Glutamatergic neuron (in vitro differentiated cells): Measurements from ENCODE around the gene ETV6. TPM values are rescaled to one million over a fixed set of nuclear protein-coding genes. Genes with fewer than 3 reads are reported as not detected.

Source experiments
- DNase-seq: peaks from one replicate; pipeline ENCODE4 v3.0.0; 2022
- H3K27ac Mint-ChIP-seq: one replicate; pipeline ENCODE4 v1.8.0; 2020; ENCODE audit warnings: mild to moderate bottlenecking, mixed read lengths, inconsistent platforms; ENCODE audit not compliant: unreplicated experiment
- H3K27me3 Mint-ChIP-seq: one replicate; pipeline ENCODE4 v1.8.0; 2020; ENCODE audit warnings: mild to moderate bottlenecking, moderate library complexity, mixed read lengths, inconsistent platforms; ENCODE audit not compliant: unreplicated experiment
- H3K36me3 Mint-ChIP-seq: one replicate; pipeline ENCODE4 v1.8.0; 2020; ENCODE audit warnings: mild to moderate bottlenecking, mixed read lengths, inconsistent platforms; ENCODE audit not compliant: unreplicated experiment
- H3K4me1 Mint-ChIP-seq: one replicate; pipeline ENCODE4 v1.8.0; 2020; ENCODE audit warnings: mild to moderate bottlenecking, low read depth, mixed read lengths, inconsistent platforms; ENCODE audit not compliant: unreplicated experiment
- H3K4me3 Mint-ChIP-seq: one replicate; pipeline ENCODE4 v1.8.0; 2020; ENCODE audit warnings: mild to moderate bottlenecking, mixed read lengths, inconsistent platforms; ENCODE audit not compliant: unreplicated experiment
- H3K9me3 Mint-ChIP-seq: one replicate; pipeline ENCODE4 v1.8.0; 2020; ENCODE audit warnings: mild to moderate bottlenecking, moderate library complexity, mixed read lengths, inconsistent platforms; ENCODE audit not compliant: unreplicated experiment
- total RNA-seq: library from RNA; stranded (reverse); fragmentation: NEBNext Ultra II Directional; extraction: Animal tissue kit (Norgen Biotek cat#: 25700); gene quantifications from one replicate; pipeline ENCODE4 v1.2.1, GENCODE V29; 2021; ENCODE audit not compliant: unreplicated experiment
- TF ChIP-seq, protein P1 (sequence below): fragments of 200-600 bp; sonication (generic); IDR thresholded peaks from one replicate; pipeline ENCODE4 v1.5.0; 2021; ENCODE audit not compliant: partially characterized antibody, unreplicated experiment

Gene ETV6
- total RNA-seq, 1 donor from 2014 or later, result 10.1 TPM

GRCh38 chr12:11755302-11755930 is 105.9 kb downstream of the ETV6 start:
- peaks cover 2% of the 10 kb centered on the region for H3K27me3 Mint-ChIP-seq
- TF ChIP-seq, protein P1, sequence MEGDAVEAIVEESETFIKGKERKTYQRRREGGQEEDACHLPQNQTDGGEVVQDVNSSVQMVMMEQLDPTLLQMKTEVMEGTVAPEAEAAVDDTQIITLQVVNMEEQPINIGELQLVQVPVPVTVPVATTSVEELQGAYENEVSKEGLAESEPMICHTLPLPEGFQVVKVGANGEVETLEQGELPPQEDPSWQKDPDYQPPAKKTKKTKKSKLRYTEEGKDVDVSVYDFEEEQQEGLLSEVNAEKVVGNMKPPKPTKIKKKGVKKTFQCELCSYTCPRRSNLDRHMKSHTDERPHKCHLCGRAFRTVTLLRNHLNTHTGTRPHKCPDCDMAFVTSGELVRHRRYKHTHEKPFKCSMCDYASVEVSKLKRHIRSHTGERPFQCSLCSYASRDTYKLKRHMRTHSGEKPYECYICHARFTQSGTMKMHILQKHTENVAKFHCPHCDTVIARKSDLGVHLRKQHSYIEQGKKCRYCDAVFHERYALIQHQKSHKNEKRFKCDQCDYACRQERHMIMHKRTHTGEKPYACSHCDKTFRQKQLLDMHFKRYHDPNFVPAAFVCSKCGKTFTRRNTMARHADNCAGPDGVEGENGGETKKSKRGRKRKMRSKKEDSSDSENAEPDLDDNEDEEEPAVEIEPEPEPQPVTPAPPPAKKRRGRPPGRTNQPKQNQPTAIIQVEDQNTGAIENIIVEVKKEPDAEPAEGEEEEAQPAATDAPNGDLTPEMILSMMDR, result no peak

GRCh38 chr12:11756022-11756421 is 106.5 kb downstream of the ETV6 start:
- TF ChIP-seq, protein P1, result no peak
- Mint-ChIP-seq H3K4me1 (peaks cover 2% of the 10 kb centered on the region), H3K4me3 (no peak overlapping the region), H3K27ac (no peak overlapping the region), H3K36me3 (no peaks in the 10 kb centered on the region), H3K27me3 (peaks cover 2% of the 10 kb centered on the region), H3K9me3 (peaks cover 1% of the 10 kb centered on the region)
- no peak for DNase-seq

More at GRCh38 chr12:11755302-11755930, 105.9 kb downstream of the ETV6 start:
- H3K4me3 Mint-ChIP-seq, result no peak overlapping the region
- no peaks in the 10 kb centered on the region for H3K36me3 Mint-ChIP-seq
- no peak overlapping the region for H3K27ac Mint-ChIP-seq
- H3K9me3 Mint-ChIP-seq, result peaks cover 1% of the 10 kb centered on the region
- DNase-seq, result no peak
- peaks cover 2% of the 10 kb centered on the region for H3K4me1 Mint-ChIP-seq

- Mint-ChIP-seq H3K4me1 (peaks cover 2% of the 10 kb centered on the region), H3K9me3 (no peaks in the 10 kb centered on the region), H3K36me3 (no peaks in the 10 kb centered on the region), H3K27ac (no peak overlapping the region), H3K4me3 (no peak overlapping the region), H3K27me3 (peaks cover 2% of the 10 kb centered on the region)
- no peak for DNase-seq
- TF ChIP-seq, protein P1, result no peak
Observed at GRCh38 chr12:11756523-11756922, 107.0 kb downstream of the ETV6 start.

DNA sequence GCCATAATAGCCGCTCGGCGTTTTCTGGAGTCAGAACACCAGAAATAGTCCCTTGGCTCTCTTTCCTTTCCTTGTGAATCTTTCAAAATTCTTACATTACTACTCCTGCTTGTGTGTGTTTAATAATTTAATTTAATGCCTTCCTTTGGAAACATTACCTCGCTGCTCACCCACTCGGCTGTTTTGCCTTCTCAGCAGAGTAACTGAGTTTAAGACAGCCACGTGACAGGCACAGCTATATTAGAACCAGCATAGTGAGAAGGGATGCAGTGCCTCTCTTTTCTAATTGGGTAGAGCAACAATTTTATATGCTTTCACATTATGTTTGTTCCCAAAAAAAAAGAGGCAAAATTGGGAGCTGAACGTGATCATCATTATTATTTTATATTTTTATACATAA is 107.6 kb downstream of the ETV6 start:
- no peak for DNase-seq
- H3K27me3 Mint-ChIP-seq, result peaks cover 2% of the 10 kb centered on the region

DNA sequence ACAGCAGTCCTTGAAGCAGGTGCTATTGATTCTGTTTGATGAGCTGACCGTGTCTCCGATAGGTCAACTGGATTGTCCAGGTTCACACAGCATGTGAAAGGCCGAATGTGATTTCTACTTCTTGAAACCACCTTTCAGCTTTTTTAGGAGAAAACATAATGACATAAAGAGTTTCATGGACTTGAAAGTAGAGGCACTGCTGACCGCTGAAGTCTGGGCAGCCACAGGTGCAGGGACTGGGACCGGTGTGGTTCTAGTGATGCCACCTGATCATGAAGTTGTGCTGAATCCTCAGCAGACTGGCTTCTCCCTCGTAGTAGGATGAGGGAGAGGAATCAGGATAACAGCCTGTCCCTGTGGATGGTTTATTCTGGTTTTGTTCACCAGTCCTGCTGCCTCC is 108.1 kb downstream of the ETV6 start:
- no peak for DNase-seq
- no peaks in the 10 kb centered on the region for H3K36me3 Mint-ChIP-seq
- TF ChIP-seq, protein P1, result no peak
- H3K4me3 Mint-ChIP-seq, result no peak overlapping the region
- H3K9me3 Mint-ChIP-seq, result no peaks in the 10 kb centered on the region
- peaks cover 2% of the 10 kb centered on the region for H3K27me3 Mint-ChIP-seq
- peaks cover 2% of the 10 kb centered on the region for H3K4me1 Mint-ChIP-seq
- H3K27ac Mint-ChIP-seq, result no peak overlapping the region

More for the DNA sequence above, 107.6 kb downstream of the ETV6 start:
- Mint-ChIP-seq H3K4me3 (no peak overlapping the region), H3K4me1 (peaks cover 2% of the 10 kb centered on the region), H3K9me3 (no peaks in the 10 kb centered on the region), H3K27ac (no peak overlapping the region), H3K36me3 (no peaks in the 10 kb centered on the region)
- TF ChIP-seq, protein P1, result no peak
